Mesenteric fat pad (tissue), 1 donor: ENCODE results near the gene SLC39A11. TPM values are rescaled to one million over a fixed set of nuclear protein-coding genes. Genes with fewer than 3 reads are reported as not detected.

Experiments
- DNase-seq: peaks from one replicate; pipeline ENCODE4 v3.0.0-alpha.2; 2020; ENCODE audit warnings: low spot score
- total RNA-seq: library from RNA; stranded (reverse); fragmentation: NEBNext Ultra II Directional; extraction: Animal tissue kit (Norgen Biotek cat#: 25700); gene quantifications from one replicate; pipeline ENCODE4 v1.2.1, GENCODE V29; 2021
- donor health status: DM: yes; HTN: yes; CAD: no.

SLC39A11 gene
- total RNA-seq, 1 donor from 2014 or later: 36.2 TPM

DNA sequence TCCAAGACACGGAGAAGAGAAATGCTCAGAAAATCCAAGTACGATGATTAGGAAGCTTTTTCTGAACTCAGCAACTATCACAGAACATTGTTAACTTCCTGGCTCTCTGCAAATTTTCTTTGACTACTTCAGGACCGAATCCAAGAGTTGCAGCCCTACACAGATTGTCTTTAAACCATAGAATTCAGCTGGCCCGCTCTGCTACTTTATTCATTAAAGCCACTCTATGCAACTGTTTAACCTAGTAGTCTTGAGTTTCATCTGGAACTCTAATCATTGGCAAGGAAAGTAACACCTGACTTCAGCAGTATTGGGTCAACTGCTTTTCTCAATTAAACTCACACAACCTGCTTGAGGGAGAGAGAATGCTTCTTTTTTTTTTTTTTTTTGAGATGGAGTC, 210.1 kb downstream of the SLC39A11 start:
- no peak for DNase-seq

GRCh38 chr17:72879877-72880276, 212.6 kb downstream of the SLC39A11 start:
- DNase-seq: no peak

- DNase-seq: no peak
Measured at GRCh38 chr17:72878975-72879660, 213.4 kb downstream of the SLC39A11 start.

- no peak for DNase-seq
Measured at GRCh38 chr17:72877348-72877747, 215.1 kb downstream of the SLC39A11 start.

DNA sequence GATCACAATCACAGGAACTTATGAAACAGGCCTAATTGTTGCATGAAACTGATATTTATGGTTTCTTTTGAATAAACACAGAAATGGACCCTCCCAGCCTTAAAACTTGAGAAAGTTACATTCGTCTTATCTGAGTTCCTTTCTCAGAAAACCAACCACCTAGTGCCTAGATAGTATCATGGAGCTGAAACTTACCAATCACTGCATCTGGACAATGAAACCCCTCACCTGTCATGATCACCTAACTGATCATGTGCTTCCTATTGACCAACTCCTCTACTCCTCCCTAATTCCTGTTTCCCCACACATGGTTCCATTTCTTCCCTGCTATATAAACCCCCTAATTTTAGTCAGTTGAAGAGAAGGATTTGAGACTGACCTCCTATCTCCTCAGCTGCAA, 216.1 kb downstream of the SLC39A11 start:
- DNase-seq: no peak

DNA sequence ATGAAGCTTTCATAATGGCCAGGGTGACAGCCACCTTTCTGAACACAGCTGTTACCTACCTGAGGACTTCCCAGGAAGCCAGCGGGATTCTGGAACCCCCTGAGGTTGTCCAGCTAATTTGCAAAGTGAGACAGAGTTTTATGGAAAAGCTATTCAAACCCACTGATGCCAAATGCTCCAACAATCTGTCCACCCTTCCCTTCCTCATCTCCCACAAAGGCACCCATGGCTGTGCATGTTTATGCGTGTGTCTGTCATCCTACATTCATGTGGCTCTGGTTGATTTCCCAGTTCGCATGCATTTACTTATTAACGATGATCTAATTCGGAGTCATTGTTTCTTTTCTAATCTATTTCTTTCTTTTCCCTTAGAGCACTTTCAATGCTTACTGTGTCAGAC, 217.1 kb downstream of the SLC39A11 start:
- DNase-seq: no peak

DNA sequence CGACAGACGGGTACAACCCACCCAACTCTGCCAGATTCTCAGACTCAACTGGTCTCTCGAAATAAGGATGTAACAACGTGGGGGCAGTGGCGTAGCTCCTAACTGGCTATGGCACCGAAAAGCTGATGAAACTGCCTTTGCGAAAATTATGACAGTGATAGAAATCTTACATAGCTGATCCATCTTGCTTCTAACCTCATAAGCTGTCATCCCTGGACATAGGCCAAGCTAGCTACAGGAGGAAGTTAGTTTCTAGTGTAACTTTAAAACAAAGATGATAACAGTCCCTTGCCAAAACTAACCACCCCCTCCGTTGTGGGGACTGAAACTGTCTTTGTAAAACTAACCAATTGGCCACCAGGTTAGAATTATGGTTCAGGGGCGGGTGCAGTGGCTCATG, 220.1 kb downstream of the SLC39A11 start:
- DNase-seq: no peak

- DNase-seq: no peak
Measured at GRCh38 chr17:72870367-72870985, 222.0 kb downstream of the SLC39A11 start.

DNA sequence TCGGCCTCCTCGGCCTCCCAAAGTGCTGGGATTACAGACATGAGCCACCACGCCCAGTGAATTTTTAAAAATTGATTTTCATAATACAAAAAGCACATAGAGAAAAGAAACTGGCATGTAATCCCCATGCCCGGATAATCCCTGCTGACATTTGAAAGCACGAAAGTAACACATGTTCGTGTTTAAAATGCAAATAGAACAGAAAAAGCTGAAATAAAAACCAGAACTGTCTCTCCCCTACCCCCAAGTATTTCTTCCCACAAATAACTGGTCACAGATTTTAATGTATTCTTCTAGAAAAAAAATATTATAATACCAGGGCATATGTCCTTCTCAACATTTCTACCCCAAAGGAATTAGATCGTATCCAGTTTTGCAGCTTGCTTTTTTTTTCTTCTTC, 222.9 kb downstream of the SLC39A11 start:
- no peak for DNase-seq

- DNase-seq: no peak
Measured at GRCh38 chr17:72865954-72866353, 226.5 kb downstream of the SLC39A11 start.

GRCh38 chr17:72863526-72864211, 228.8 kb downstream of the SLC39A11 start:
- no peak for DNase-seq

- DNase-seq: no peak
Measured at GRCh38 chr17:72862276-72862999, 230.1 kb downstream of the SLC39A11 start.

GRCh38 chr17:72861811-72862210, 230.7 kb downstream of the SLC39A11 start:
- DNase-seq: no peak

- no peak for DNase-seq
Measured at GRCh38 chr17:72860778-72861177, 231.7 kb downstream of the SLC39A11 start.

GRCh38 chr17:72858826-72859495, 233.5 kb downstream of the SLC39A11 start:
- no peak for DNase-seq

GRCh38 chr17:72853440-72854415, 238.8 kb downstream of the SLC39A11 start:
- DNase-seq: no peak

- DNase-seq: no peak
Measured at GRCh38 chr17:72852277-72852938, 240.1 kb downstream of the SLC39A11 start.

GRCh38 chr17:72850410-72851118, 241.9 kb downstream of the SLC39A11 start:
- DNase-seq: no peak

- no peak for DNase-seq
Measured at GRCh38 chr17:72846399-72846798, 246.1 kb downstream of the SLC39A11 start.
